ENCODE data around the gene NDUFB11.

- no peak for TF ChIP-seq GATA2 (IDR thresholded peaks at IDR 0.05; ENCODE audit: low read depth, low read length)
- no peak for TF ChIP-seq GATA3 (IDR thresholded peaks at IDR 0.05; ENCODE audit: low read depth, low read length)
Observed at GRCh38 chrX:47162927-47163583, 18.6 kb upstream of the NDUFB11 start.
